T-helper 2 cell (primary cell): ENCODE measurements around the gene ALK.
"Not testable (repeated sequence)": the region's sequence is repeated elsewhere in the genome, so short reads cannot be mapped to it uniquely, and the experiment has no call there.

Source experiments
- DNase-seq, 5 experiments: peaks; one replicate each; pipeline versions ENCODE4 v3.0.0 to v3.0.0-alpha.2; 2012 to 2022

Gene ALK

DNA sequence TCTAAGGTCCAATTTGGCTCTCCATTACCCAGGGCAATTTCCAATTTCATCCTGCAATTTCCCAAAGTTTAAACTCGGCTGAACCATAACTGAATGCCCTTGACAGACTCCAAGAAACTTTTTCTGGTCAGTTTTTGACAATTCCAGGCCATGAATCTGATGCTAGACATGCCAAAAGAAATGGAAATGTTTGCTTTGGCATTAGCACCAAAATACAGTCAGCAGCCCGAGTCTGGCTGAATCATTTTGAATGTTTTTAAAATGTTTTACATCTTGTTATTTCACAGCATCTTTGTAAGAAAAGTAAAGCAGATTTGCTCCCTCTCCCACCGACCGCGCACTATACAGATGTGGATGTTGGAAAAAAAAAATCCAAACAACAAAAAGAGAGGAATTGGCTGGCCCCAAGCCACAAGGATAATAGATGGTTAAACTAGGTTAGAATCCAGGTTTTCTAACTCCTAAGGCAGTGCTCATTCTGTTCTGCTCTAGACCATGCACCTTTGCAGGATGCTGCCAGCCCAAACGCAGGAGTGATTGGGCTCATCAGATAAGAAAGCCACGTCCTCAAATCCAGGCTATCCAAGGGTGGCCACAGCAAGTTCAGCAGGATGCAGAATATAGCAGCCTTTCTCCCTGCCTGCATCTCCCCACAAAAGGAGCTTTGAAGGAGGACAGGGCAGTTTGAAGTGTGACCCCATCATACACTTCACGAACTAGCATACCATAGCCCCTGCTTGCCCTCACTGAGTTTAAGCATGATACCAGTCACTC, 167.5 kb downstream of the ALK start:
- no peak for DNase-seq

DNA sequence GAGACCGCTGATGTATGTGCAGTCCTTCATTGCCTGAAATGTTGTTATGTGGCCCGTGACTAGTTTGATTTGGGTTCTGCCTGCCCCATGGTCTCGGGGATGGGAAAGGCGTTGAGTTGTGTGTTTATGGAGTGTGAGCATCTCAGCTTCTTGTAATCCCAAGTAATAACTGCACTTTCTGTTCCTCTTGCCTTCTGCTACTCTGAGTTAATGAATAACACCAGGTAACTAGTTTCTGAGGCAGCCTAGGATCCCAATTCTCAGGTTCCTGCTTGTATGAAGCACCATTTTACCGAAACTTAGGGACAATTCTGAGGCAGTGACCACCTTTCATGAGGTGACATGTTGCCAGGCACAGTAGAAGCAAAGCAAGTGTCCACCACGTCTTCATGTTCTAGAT, 170.0 kb downstream of the ALK start:
- no peak for DNase-seq

DNA sequence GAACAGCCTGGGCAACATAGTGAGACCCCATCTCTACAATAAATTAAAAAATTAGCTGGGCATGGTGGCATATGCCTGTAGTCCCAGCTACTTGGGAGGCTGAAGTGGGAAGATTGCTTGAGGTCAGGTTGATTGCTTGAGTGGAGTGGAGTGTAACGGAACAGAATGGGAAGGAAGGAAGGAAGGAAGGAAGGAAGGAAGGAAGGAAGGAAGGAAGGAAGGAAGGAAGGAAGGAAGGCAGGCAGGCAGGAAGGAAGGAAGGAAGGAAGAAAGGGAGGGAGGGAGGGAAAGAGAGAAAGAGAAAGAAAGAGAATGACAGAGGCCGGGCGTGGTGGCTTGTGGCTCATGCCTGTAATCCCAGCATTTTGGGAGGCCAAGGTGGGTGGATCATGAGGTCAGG, 170.9 kb downstream of the ALK start:
- not testable (repeated sequence) for DNase-seq

DNA sequence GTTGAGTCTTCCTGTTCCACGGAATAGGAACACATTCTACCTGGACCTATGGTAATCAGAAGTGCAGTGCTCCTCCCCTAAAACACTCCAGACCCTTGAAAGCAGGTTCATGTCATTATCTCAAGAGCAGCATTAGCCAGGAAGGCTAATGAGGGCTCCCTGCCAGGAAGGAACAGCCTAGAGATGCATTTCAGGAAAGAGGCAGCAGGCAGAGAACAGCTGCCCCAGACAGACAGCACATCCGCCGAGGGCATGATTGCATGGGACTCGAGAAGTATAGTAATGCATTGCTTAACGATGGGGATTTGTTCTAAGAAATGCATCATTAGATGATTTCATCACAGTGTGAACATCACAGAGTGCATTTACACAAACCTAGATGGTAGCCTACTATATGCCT, 171.5 kb downstream of the ALK start:
- DNase-seq, result no peak

DNA sequence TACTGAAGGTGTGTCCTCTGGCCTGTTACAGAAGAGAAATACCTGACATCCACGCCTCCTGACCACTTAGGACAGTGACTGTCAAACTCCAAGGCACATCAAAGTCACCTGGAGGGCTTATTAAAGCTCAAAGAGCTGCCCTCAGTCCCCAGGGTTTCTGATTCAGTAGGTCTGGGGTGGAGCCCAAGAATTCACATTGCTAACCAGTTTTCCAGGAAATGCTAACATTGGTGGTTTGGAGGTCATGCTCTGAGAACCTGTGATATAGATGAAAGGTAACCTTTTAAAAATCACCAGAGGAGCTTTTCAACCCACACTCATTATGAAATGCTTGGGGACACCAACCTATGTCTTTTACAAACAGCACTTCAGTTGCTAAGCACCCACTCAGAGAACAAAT, 172.3 kb downstream of the ALK start:
- no peak for DNase-seq

DNA sequence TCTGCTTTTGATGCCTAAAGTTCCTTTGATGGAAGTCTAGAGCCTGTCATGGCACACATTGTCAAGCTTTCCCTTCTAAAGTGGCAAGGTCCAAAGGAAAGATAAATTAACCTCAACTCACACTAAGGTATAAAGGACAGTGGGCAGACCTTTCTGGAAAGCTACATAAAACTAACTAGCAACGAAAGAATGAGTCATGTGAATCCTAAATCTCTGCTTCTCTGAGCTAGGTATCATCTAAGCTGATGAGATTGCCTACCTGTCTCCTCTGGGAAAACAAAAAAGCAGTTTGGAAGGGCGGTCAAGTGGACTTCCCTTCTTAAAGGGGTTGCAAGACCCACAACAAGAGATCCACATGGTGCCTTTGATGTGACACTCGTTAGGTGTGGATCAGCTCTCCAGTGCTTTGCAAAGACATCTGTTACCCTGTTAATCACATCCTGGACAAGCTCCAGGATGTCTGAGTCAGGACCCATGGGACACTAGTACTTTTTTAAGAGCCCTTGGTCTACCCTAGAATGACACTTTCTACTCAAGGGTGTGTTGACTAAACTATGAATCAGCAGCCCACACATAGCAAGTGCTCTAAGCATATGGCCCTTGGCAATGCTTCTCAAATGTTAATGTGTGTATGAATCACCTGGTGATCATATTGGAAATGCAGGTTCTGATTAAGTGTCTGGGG, 173.5 kb downstream of the ALK start:
- DNase-seq, result no peak

DNA sequence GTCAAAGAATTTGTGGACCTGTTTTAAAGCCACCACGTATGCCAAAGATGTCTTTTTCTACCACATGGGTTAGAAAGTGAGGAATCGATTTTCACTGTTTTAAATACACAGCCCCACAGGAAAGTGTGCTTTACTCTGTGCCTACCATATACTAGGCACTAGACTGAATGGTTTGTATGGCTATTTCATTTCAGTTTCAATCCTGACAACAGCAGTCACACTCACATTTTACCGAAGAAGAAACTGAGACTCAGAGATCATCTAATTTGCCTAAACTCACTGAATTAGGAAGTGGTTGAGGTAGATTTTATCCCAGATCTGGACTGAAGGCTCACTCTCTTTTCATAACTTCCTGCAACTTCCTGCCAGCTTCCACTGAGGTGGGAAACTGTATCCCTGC, 176.4 kb downstream of the ALK start:
- DNase-seq, result no peak

DNA sequence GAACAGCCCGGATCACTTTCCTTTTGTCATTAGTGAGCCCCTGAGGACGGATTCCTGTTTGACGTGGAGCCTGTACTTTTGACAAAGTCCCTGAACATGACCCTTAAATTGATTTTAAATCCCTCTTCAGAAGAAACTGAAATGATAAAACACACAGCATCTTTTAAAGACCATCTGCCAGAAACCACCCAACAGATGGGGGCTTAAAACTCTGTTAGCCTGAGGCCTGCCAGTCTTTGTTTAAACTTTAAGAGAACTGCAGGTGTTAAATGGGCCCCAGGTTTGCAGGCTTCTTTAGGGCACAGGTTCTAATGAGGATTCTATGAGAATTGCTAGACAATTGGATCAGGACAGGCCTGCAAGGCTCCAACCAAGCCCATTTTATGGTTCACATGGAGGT, 177.9 kb downstream of the ALK start:
- DNase-seq, result no peak

DNA sequence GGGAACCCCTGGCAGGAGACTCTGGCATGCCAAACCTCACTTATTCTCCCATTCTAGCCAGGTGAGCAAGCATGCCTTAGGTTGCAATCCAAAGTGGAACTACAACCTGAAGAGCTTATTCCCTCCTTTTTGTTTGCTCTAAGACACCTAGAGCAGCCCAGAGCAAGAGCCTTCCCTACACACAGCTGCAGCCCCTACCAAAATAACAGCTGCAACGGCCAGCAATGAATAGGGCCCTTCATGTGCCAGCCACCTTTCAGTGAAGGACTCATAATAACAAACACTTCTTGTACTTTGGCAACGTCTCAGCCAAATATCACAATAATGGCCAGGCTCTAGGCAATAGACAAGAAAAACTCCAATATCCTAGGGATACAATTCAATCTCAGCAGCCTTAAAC, 178.7 kb downstream of the ALK start:
- no peak for DNase-seq

DNA sequence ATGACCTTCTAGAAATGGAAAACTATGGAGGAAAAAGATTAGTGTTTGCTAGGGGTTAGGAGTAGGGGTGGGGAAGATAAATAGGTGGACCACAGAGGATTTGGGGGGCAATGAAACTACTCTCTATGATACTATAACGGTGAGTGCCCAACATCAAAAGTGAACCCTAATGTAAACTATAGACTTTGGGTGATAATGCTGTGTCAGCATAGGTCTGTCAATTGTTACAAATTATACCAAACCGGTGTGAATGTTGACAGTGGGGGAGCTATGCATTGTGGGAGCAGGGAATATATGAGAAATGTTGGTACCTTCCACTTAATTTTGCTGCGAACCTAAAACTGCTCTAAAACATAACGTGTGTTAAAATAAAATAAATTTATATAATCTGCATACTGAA, 180.3 kb downstream of the ALK start:
- no peak for DNase-seq

DNA sequence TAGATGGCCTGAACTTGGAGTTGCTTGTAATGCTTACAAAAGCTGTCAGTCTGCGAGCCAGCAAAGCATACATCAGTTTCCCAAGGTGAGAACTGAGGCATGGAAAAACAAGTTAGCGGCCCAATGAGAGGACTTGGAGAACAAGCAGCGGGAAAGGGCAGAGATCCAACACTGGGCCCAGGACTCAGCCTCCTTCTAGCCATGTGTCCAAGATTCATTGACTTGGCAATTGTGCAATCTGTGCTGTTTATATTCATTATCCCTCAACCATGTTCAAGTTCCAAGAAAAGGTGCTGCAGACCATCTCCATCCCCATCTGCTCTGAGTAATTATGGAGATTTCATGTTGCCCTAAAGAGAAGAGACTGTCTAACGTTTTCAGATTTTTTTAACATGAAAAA, 187.4 kb downstream of the ALK start:
- no peak for DNase-seq

DNA sequence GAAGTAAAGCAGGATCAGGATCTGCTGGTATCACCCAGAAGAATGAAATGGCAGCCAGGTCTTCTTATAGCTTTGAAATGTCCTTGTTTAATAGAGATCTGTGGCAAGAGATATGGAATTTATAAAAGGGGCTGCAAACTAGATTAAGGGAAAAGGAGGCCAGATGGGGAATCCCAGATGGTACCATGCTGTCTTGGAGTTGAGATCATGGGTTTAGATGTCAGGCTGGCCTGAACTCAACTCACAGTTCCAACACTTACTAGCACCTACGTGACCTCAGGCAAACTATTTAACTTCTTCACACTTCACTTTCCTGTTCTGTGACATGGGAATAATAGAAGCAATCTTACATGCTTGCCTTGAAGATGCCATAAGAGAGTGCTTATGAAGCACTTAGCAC, 188.2 kb downstream of the ALK start:
- no peak for DNase-seq

DNA sequence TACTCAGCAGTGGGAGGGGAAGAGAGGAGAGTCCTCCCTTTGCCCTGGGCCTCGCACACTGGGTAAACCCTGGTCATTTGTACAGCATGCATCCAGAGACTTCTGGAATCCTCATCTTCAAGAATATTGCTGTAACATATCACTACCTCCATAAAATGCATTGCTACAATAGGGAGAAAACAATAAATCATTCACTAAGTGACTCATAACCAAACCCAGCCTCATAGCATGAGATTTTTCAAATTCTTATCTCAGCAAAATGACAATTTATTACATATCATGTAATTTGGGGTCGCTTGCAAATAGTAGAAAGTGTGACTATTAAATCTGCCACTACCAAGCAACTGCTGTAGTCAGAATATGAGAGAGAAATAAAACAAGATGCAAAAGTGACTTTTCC, 189.4 kb downstream of the ALK start:
- DNase-seq, result no peak

DNA sequence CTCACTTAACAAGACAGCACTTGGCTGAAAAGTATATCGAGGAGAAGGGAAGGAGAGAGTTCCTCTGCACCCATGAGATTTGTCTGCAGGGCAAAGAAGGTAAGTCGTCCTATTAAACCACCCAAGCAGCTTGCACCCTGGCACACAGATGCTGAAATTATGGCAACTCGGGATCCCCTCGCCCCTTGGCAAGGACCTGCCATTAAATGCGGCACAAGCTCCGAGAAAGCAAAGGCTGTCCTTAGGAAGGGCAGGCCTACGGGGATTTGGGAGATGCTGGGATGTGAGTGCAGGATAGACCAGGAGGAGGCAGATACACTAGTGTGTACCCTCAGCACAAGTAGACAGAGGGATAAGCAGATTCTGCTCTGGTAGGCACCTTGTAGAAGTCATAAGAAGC, 191.5 kb downstream of the ALK start:
- DNase-seq, result no peak

DNA sequence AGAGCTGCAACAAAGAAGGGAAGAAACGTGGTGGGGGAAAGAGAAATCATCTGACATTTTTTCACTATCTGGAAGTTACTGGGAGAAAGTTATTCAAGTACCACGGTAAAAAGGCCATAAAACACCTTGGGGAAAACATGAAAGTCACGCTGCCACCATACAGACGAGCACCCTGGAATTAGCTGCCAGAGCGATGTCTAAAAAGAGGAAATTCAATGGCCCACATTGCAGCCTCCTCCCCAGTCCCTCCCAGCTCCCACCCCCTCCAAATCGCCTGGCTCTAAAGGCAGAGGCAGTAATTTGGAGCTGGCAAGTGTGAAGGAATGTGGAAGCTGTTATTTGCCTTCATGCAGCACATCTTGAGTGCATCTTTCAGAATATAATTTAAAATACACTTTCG, 192.0 kb downstream of the ALK start:
- DNase-seq, result no peak

DNA sequence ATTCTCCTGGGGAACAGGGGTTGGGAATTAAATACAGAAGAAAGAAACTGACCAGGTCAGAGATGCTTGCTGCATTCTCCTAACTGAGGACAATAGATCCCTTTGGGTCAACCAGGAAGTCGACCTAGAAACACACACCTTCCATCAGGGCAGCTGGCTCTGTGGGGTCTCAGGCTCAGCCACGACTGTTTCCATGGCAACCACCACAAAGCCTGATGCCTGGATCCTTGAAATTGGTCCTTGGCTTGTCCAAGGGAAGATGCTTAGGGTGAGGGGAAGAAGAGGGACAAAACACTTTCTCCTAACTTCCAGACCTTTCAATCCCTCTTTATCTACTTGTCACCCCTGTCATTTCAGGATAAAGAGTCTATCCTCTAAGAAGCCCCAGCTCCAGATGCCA, 194.4 kb downstream of the ALK start:
- no peak for DNase-seq

DNA sequence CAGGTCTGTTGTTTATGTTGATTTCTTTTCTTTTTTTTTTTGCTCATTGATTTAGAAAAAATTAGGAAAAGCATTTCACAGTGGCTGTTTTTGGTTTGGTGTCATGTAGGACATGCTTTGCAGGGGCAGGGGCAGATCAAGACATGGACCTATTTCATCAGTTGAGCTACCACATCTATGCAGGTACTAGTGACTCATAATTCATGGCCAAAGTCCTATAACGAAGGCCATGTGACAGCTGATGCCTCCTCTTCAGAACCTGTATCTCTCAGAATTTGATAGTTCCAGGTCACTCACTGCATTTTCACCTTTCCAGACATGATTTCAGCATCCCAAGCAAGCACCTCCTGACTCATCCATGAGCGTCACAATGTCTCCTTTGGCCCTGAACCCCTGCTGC, 195.8 kb downstream of the ALK start:
- no peak for DNase-seq

DNA sequence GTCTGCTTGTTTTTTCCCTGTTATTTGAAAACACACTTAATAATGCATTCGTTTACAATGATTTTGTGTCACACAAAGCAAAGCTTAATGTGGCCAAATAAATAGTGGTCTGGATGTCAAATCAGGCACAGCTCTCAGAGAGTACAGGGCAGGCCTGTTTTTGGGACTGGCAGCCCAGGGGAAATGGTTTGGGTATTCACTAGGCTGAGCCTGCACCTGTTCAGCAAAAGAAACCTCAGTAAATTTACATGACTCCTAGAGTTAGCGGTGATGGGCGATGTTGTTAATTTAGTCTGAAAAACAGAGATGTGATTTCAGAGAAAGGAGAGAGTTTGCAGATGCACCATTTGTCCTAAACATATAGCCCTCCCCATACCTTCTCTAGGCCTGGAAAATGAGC, 197.1 kb downstream of the ALK start:
- no peak for DNase-seq

DNA sequence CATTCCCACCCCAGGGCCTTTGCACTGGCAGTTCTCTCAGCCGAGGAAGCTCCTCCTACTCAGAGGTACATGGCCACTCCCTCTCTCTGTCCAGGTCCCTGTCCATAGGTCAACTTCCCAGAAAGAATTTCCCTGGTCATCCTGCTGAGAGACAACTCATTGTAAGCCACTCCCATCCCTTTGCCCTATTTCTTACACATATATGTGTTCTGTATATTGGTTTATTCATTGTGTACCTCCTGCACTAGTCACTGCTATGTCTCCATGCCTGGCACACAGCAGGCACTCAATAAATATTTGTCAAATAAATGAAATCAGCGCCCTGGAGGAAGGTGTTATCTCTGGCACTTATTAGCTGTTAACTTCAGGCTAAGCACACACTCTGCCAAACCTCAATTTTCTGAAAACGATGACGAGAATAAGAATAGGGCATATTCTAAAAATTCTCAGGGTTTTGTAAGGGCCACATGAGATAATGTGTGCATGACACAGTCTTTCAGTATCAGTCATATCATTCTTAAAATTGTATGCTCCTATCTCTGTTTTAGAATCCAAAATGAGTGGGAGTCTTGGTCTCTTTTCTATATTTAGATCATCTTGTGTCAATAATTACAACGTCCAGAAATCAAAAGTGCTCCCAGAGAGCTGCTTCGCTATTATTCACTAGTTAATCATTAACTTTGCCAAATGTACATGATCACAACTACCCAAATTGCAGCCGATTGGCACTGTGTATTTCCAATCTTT, 198.0 kb downstream of the ALK start:
- no peak for DNase-seq

DNA sequence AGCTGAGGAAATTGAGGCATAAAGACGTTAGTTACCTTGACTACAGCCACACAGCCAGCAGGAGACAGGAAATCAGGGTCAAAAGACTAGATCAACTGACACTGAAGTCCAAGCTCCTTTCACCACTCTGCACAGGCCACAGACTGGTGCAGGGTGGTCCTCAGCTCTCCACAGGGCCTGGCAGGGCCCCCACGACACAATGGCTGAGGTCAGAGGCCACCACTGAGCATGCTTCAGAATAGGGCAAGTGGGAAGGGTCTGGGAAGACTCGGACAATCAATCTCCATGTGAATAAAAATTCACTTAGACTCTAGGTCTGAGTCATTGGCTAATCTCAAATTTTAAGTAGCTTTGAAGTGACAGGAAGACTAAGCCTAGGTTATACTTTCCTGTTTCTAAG, 201.7 kb downstream of the ALK start:
- DNase-seq, result no peak

DNA sequence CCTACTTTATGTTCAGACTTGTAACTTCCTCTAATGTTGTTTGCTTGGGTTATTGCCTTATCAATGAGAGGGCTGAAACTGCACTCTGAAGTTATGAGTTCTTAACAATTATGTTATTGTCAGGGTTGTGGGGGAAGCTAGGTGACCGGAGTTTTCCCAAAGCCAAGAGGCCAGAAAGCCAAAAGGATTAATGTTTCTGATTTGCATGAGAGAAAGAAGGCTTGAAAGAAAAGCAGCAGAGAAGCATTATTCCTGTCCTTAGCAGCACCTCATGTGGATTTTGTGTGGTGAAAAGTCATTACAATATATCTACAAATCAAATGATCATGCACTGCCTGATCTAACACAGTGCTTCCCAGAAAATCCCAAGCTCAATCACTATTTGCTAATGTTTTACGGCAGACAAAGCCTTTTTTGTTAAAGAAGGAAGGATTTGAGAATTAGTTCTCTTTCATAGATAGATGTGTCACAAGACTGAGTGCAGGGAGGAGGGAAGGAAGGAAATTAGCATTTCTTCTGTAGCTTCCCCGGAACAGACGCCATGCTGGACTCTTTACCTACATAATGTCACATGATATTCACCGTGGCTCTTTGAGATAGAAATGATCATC, 203.2 kb downstream of the ALK start:
- no peak for DNase-seq

DNA sequence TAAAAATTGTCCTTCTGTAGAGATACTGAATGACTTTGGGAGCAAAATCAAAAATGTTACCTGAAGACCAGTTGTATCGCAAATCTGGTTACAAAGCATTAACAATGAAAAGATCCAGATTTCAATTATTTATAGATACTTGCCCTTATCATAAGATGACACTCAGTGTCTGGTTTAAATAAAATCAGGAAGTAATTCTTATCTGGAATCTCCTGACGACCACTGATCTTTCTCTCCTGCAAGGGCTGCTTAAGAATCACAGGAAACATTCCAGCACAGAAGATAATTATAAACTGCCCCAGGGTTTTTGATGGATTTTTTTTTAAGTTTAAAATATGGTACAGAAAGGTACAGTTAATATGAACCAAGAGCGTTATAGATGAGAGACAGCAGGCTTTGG, 205.7 kb downstream of the ALK start:
- no peak for DNase-seq

DNA sequence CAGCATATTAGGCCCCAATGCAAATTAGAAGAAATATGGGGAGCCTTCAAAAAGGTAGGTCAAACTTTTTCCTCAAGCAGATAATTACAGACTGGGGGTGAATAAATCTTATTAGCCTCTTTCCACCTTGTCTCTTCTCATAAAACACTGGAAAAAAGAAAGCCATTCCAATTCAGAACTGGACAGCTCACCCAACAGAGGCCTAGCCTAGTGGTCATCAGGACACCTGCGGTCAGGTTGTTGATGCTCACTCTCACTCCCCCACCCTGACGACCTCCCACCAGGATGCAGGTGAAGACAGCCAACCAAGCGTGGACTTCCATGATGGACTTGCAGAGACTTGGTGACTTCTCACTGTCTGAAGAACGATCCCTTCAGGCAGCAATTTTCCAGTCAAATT, 207.1 kb downstream of the ALK start:
- DNase-seq, result no peak
